Measurements from ENCODE around the gene HUNK. TPM values are rescaled to one million over a fixed set of nuclear protein-coding genes. Genes with fewer than 3 reads are reported as not detected.

Gene HUNK
- 1 to 10 TPM; 1.6 to 7.0 (median 3.4) TPM for total RNA-seq

GRCh38 chr21:31872452-31873274 lies at the start of gene HUNK:
Gene HUNK (plus strand): TSS chr21:31873020. CDS start chr21:31873675, 655 bp downstream.
- H3K27me3 ChIP-seq, result no peaks in the 10 kb centered on the region
- peak within 1 kb of the TSS; percentile 45 to 94 (median 66) for H3K4me3 ChIP-seq
- TF ChIP-seq, protein P1, sequence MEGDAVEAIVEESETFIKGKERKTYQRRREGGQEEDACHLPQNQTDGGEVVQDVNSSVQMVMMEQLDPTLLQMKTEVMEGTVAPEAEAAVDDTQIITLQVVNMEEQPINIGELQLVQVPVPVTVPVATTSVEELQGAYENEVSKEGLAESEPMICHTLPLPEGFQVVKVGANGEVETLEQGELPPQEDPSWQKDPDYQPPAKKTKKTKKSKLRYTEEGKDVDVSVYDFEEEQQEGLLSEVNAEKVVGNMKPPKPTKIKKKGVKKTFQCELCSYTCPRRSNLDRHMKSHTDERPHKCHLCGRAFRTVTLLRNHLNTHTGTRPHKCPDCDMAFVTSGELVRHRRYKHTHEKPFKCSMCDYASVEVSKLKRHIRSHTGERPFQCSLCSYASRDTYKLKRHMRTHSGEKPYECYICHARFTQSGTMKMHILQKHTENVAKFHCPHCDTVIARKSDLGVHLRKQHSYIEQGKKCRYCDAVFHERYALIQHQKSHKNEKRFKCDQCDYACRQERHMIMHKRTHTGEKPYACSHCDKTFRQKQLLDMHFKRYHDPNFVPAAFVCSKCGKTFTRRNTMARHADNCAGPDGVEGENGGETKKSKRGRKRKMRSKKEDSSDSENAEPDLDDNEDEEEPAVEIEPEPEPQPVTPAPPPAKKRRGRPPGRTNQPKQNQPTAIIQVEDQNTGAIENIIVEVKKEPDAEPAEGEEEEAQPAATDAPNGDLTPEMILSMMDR (IDR thresholded peaks at IDR 0.05), result peak in 1 of 6 experiments; percentile 2
- no peak for TF ChIP-seq POLR2A (IDR thresholded peaks at IDR 0.05)
- H3K27ac ChIP-seq, result peak within 1 kb of the TSS; percentile 55 to 75 (median 56)
- H3K36me3 ChIP-seq, result no peaks in the 10 kb centered on the region
- peak in 2 of 3 donors; percentile 54 to 75 for DNase-seq
- H3K9me3 ChIP-seq, result no peaks in the 10 kb centered on the region
- peaks cover 0 to 22% (median 2%) of the 10 kb centered on the region in 4 donors for H3K4me1 ChIP-seq

DNA sequence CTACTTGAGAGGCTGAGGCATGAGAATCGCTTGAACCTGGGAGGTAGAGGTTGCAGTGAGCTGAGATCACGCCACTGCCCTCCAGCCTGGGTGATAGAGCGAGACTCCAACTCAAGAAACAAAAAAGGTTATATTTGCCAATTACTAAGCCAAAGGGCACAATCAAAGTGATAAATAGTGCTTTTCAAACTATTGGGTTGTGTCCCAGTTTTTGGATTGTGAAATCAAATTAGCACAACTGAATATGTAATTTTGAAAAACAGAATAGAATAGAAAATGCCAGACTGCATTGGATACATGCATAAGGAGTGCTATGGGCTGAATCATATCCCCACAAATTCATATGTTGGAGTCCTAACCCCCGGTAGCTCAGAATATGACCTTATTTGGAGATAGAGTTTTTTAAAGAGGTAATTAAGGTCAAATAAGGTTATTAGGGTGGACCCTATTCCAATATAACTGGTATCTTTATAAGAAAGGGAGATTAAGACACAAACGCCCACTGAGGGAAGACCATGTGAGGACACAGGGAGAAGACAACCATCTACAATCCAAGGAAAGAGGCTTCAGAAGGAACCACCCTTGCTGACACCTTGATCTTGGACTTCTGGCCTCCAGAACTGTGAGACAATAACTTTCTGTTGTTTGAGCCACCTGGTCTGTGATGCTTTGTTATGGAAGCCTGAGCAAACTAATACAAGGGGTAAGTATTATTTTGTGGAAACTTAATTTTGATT lies 42.9 kb upstream of the HUNK start:
- H3K27ac ChIP-seq, result no peak overlapping the region

GRCh38 chr21:31830701-31831100 lies 42.1 kb upstream of the HUNK start:
- H3K36me3 ChIP-seq, result no peaks in the 10 kb centered on the region
- no peak for DNase-seq
- no peak overlapping the region for H3K4me3 ChIP-seq
- no peaks in the 10 kb centered on the region for H3K27me3 ChIP-seq
- H3K4me1 ChIP-seq, result no peaks in the 10 kb centered on the region
- TF ChIP-seq, protein P1 (IDR thresholded peaks at IDR 0.05), result no peak
- TF ChIP-seq POLR2A (IDR thresholded peaks at IDR 0.05), result no peak
- no peak overlapping the region for H3K27ac ChIP-seq
- H3K9me3 ChIP-seq, result no peaks in the 10 kb centered on the region

More for the DNA sequence above, 42.9 kb upstream of the HUNK start:
- H3K4me3 ChIP-seq, result no peak overlapping the region
- no peak for DNase-seq
- H3K36me3 ChIP-seq, result no peaks in the 10 kb centered on the region
- H3K4me1 ChIP-seq, result no peaks in the 10 kb centered on the region
- no peaks in the 10 kb centered on the region for H3K27me3 ChIP-seq
- no peaks in the 10 kb centered on the region for H3K9me3 ChIP-seq
- TF ChIP-seq, protein P1 (IDR thresholded peaks at IDR 0.05), result no peak
- no peak for TF ChIP-seq POLR2A (IDR thresholded peaks at IDR 0.05)

GRCh38 chr21:31837041-31837440 lies 35.8 kb upstream of the HUNK start:
- Histone ChIP-seq H3K9me3 (no peaks in the 10 kb centered on the region), H3K36me3 (no peaks in the 10 kb centered on the region), H3K4me1 (no peaks in the 10 kb centered on the region), H3K4me3 (no peak overlapping the region), H3K27me3 (no peaks in the 10 kb centered on the region), H3K27ac (no peak overlapping the region)
- TF ChIP-seq, protein P1 (IDR thresholded peaks at IDR 0.05), result no peak
- no peak for TF ChIP-seq POLR2A (IDR thresholded peaks at IDR 0.05)
- no peak for DNase-seq

DNA sequence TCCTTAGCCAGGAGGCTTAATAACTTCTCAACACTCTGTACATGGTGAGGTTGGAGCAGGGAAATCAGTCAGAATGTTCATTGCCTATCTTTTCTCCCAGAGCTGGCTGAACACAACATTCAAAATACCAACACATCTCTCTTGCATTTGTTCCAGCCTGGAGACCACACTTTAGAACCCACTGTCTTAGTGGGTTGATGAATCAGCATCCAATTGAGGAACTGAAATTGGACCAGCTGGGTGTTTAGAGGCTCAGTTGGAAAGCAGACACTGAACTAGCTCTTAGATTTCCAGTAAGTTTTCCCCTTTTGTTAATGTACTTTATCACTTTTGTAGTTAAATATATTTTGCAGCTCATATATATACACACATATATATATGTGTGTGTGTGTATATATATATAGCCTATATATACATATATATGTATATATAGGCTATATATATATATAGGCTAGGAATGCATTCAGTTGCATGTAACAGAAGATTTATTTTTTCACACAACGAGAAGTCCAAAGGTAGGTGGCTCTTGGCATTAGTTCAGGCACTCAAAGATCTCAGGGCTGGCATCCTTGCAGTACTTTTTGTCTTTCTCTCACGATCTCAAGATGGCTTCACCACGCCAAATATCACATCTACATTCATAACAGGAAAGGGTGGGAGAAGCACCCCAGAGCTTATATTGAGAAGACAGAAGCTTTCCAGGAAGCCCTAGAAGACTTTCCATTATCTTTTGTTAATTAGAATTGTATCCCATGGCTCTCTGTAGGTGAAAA lies 35.0 kb upstream of the HUNK start:
- no peaks in the 10 kb centered on the region for H3K9me3 ChIP-seq
- TF ChIP-seq, protein P1 (IDR thresholded peaks at IDR 0.05), result no peak
- no peak for TF ChIP-seq POLR2A (IDR thresholded peaks at IDR 0.05)
- DNase-seq, result no peak
- no peaks in the 10 kb centered on the region for H3K27me3 ChIP-seq
- H3K4me1 ChIP-seq, result no peaks in the 10 kb centered on the region
- H3K36me3 ChIP-seq, result no peaks in the 10 kb centered on the region
- H3K27ac ChIP-seq, result no peak overlapping the region
- no peak overlapping the region for H3K4me3 ChIP-seq
